OCI-LY3 (cell line): Measurements from ENCODE around the gene MED23.

Source experiments
- H2AFZ ChIP-seq: fragments of 200-600, 300-600 bp; shearing (Covaris generic); 2 replicates; pipeline ENCODE4 v1.6.0; 2014; ENCODE audit warnings: antibody characterized with exemption, low read depth, low read length
- H3K27ac ChIP-seq: fragments of 200-600, 300-600 bp; sonication (generic); 2 replicates; pipeline ENCODE4 v1.5.1; 2014; ENCODE audit warnings: mild to moderate bottlenecking, low read length, moderate library complexity, mixed read lengths
- H3K27me3 ChIP-seq: fragments of 200-600, 300-600 bp; sonication (generic); 2 replicates; pipeline ENCODE4 v1.6.1; 2014; ENCODE audit warnings: low read depth, low read length, mixed read lengths
- H3K36me3 ChIP-seq: fragments of 200-600, 300-600 bp; sonication (generic); replicated peaks from 2 replicates; pipeline ENCODE3; 2014; ENCODE audit warnings: low read depth, low read length, mixed read lengths
- H3K4me1 ChIP-seq: fragments of 300-600, 200-600 bp; sonication (generic); 2 replicates; pipeline ENCODE4 v1.6.1; 2014; ENCODE audit warnings: low read length, mixed read lengths
- H3K4me2 ChIP-seq: fragments of 200-600, 300-600 bp; sonication (generic); 2 replicates; pipeline ENCODE4 v1.6.1; 2014; ENCODE audit warnings: low read length, mixed read lengths
- H3K4me3 ChIP-seq: fragments of 300-600, 200-600 bp; sonication (generic); 2 replicates; pipeline ENCODE4 v1.5.1; 2014; ENCODE audit warnings: antibody characterized with exemption, mild to moderate bottlenecking, low read length, moderate library complexity
- H3K79me2 ChIP-seq: fragments of 300-600, 200-600 bp; shearing (Covaris generic); 2 replicates; pipeline ENCODE4 v1.6.1; 2014; ENCODE audit warnings: mild to moderate bottlenecking, low read length, mixed read lengths
- H3K9ac ChIP-seq: fragments of 300-600, 200-600 bp; shearing (Covaris generic); 2 replicates; pipeline ENCODE4 v1.6.0; 2014; ENCODE audit warnings: mild to moderate bottlenecking, low read length, moderate library complexity
- H3K9me3 ChIP-seq: fragments of 200-600, 300-600 bp; shearing (Covaris generic); 2 replicates; pipeline ENCODE4 v1.6.1; 2014; ENCODE audit warnings: low read length, mixed read lengths; ENCODE audit not compliant: insufficient read depth
- H4K20me1 ChIP-seq: fragments of 200-600, 300-600 bp; sonication (generic); 2 replicates; pipeline ENCODE4 v1.6.1; 2016; ENCODE audit warnings: low read length, mixed read lengths; ENCODE audit not compliant: insufficient read depth
- EZH2phosphoT487 ChIP-seq: fragments of 200-600 bp; shearing (Covaris generic); IDR thresholded peaks from 2 replicates; pipeline ENCODE4 v1.6.1; 2018; ENCODE audit warnings: antibody characterized with exemption, mixed run types, low read depth
- TF ChIP-seq, protein P1 (sequence below): fragments of 200-600, 300-600 bp; sonication (generic); IDR thresholded peaks from 2 replicates; pipeline ENCODE4 v1.5.1; 2014; ENCODE audit warnings: antibody characterized with exemption, low read length, low read depth

The MED23 gene

DNA sequence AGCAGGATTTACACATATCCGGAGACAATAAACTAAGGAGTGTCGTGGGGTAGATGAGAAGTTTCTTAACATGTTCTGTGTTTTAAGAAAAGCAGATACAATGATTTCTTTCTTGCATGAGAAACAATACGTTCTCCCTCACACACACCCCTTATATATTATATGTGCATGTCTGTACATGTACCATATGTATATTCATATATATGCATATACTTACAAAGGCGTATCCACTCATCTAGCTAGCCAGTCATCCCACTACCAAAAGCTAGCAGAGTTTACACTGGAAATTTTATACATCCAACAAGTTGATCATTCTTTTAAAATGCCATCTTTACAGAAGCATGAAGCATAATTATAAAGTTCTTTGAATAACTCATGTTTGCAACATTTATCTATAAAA lies 40.1 kb downstream of the MED23 start:
- Histone ChIP-seq H3K27ac (no peak overlapping the region), H3K4me2 (no peak overlapping the region), H2AFZ (no peak overlapping the region), H3K9ac (no peak overlapping the region), H3K4me1 (no peaks in the 10 kb centered on the region), H3K9me3 (no peaks in the 10 kb centered on the region), H4K20me1 (no peaks in the 10 kb centered on the region), H3K4me3 (no peak overlapping the region), H3K27me3 (no peaks in the 10 kb centered on the region), H3K79me2 (no peaks in the 10 kb centered on the region), H3K36me3 (no peaks in the 10 kb centered on the region)
- TF ChIP-seq, protein P1, sequence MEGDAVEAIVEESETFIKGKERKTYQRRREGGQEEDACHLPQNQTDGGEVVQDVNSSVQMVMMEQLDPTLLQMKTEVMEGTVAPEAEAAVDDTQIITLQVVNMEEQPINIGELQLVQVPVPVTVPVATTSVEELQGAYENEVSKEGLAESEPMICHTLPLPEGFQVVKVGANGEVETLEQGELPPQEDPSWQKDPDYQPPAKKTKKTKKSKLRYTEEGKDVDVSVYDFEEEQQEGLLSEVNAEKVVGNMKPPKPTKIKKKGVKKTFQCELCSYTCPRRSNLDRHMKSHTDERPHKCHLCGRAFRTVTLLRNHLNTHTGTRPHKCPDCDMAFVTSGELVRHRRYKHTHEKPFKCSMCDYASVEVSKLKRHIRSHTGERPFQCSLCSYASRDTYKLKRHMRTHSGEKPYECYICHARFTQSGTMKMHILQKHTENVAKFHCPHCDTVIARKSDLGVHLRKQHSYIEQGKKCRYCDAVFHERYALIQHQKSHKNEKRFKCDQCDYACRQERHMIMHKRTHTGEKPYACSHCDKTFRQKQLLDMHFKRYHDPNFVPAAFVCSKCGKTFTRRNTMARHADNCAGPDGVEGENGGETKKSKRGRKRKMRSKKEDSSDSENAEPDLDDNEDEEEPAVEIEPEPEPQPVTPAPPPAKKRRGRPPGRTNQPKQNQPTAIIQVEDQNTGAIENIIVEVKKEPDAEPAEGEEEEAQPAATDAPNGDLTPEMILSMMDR = no peak
- TF ChIP-seq EZH2phosphoT487 = no peak

- H3K4me2 ChIP-seq = no peak overlapping the region
- H3K9ac ChIP-seq = no peak overlapping the region
- H3K79me2 ChIP-seq = no peaks in the 10 kb centered on the region
- no peak overlapping the region for H3K4me3 ChIP-seq
- no peaks in the 10 kb centered on the region for H3K27me3 ChIP-seq
- no peak overlapping the region for H2AFZ ChIP-seq
- TF ChIP-seq EZH2phosphoT487 = no peak
- TF ChIP-seq, protein P1 = no peak
- no peaks in the 10 kb centered on the region for H3K9me3 ChIP-seq
- no peak overlapping the region for H3K27ac ChIP-seq
- no peaks in the 10 kb centered on the region for H3K36me3 ChIP-seq
- no peaks in the 10 kb centered on the region for H4K20me1 ChIP-seq
- H3K4me1 ChIP-seq = no peaks in the 10 kb centered on the region
These were observed 41.5 kb downstream of the MED23 start for GRCh38 chr6:131586543-131586942.

DNA sequence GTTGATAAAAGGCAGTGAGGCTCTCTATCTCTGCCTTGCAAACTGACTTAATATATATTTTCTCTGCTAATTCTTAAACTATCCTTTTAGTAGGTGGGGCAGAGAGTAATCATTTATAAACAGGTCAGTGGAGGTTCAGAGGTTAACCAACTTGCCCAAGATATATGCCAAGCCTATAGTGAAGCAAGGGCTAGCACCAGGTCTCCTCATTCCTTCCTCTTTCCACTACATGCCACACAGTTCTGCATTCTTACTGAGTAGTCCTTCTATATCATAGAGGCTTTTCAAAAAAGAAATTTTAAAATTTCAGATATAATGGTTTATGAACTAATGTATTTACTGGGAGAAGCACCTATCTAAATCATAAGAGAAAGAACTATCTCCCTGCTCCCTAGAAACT lies 46.5 kb downstream of the MED23 start:
- no peaks in the 10 kb centered on the region for H3K36me3 ChIP-seq
- H3K27ac ChIP-seq = no peak overlapping the region
- TF ChIP-seq EZH2phosphoT487 = no peak
- TF ChIP-seq, protein P1 = no peak
- no peak overlapping the region for H2AFZ ChIP-seq
- H3K9ac ChIP-seq = no peak overlapping the region
- H4K20me1 ChIP-seq = no peaks in the 10 kb centered on the region
- H3K4me1 ChIP-seq = no peaks in the 10 kb centered on the region
- no peaks in the 10 kb centered on the region for H3K9me3 ChIP-seq
- no peaks in the 10 kb centered on the region for H3K27me3 ChIP-seq
- H3K4me3 ChIP-seq = no peak overlapping the region
- no peak overlapping the region for H3K4me2 ChIP-seq
- no peaks in the 10 kb centered on the region for H3K79me2 ChIP-seq

DNA sequence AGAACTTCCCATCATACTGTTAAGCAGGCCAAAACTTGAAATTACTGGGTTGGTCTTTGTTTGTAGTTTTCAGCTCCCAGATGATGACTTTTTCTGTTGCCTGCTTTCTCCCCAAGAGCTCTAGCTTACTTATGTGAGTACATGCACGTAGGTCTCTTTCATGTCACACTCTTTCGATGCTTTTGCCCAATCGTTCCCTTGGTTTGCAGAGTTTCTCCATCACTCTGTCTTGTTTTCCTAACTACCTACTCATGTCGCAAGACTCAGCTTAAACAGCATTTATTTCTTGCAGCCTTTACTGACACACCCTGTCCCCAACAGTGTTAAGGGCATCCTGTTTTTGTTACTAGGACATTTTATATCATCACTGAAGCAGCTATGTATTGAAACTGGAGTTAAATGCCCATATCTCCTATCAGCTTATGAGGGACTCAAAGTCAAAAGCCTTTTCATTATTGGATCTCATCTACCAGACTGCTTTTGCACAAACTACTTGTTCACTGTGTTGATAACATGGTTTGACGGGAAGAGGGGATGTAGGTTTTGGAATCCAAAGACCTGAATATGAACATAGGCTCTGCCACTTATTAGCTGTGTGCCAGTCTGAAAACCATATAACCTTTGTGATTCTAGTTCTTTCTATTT lies 52.1 kb downstream of the MED23 start:
- H3K27ac ChIP-seq = no peak overlapping the region
- H4K20me1 ChIP-seq = no peaks in the 10 kb centered on the region
- no peaks in the 10 kb centered on the region for H3K79me2 ChIP-seq
- TF ChIP-seq EZH2phosphoT487 = no peak
- TF ChIP-seq, protein P1 = no peak
- no peak overlapping the region for H2AFZ ChIP-seq
- no peaks in the 10 kb centered on the region for H3K27me3 ChIP-seq
- no peaks in the 10 kb centered on the region for H3K36me3 ChIP-seq
- H3K9ac ChIP-seq = no peak overlapping the region
- H3K4me3 ChIP-seq = no peak overlapping the region
- H3K9me3 ChIP-seq = no peaks in the 10 kb centered on the region
- no peaks in the 10 kb centered on the region for H3K4me1 ChIP-seq
- H3K4me2 ChIP-seq = no peak overlapping the region
